22Rv1 (cell line): ENCODE results near the gene RIMKLB.
"Not testable (repeated sequence)": the region's sequence is repeated elsewhere in the genome, so short reads cannot be mapped to it uniquely, and the experiment has no call there.

Experiments
- CTCF ChIP-seq: fragments of 450-650 bp; IDR thresholded peaks from 2 replicates; pipeline ENCODE4 v1.5.1; 2017; ENCODE audit warnings: mild to moderate bottlenecking
- ZFX ChIP-seq: fragments of 450-650 bp; IDR thresholded peaks from 2 replicates; pipeline ENCODE4 v1.6.1; 2017; ENCODE audit warnings: antibody characterized with exemption, borderline replicate concordance

- not testable (repeated sequence) for TF ChIP-seq CTCF, ZFX
Observed at GRCh38 chr12:8789341-8790013, 91.7 kb downstream of the RIMKLB start.
